HG03196 (cell line): ENCODE results near the gene SLC6A2.
"Not testable (repeated sequence)": the region's sequence is repeated elsewhere in the genome, so short reads cannot be mapped to it uniquely, and the experiment has no call there.

Source experiments
- ATAC-seq: cut with Tn5 transposase; IDR thresholded peaks from one replicate; pipeline ENCODE4 v1.9.1; 2021; ENCODE audit not compliant: unreplicated experiment

The SLC6A2 gene

DNA sequence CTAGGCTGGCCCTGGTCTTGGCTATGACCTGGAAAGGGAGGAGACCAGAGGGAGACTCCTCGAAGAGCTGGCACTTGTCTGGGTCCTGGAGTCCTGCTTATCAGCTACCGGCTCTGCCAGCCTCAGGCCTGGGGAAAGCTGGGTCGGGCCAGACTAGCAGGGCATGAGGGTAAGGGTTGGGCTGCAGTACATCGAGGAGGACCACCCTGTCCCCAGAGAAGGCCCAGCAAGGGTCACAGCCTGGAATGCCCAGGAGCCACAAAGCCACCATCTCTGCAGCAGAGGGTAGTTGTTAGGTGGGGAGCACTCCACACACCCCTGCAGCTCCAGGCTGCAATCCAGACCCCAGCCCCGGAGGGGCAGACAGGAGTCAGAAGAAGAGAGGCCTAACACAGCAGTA lies 54.0 kb downstream of the SLC6A2 start:
- no peak for ATAC-seq

DNA sequence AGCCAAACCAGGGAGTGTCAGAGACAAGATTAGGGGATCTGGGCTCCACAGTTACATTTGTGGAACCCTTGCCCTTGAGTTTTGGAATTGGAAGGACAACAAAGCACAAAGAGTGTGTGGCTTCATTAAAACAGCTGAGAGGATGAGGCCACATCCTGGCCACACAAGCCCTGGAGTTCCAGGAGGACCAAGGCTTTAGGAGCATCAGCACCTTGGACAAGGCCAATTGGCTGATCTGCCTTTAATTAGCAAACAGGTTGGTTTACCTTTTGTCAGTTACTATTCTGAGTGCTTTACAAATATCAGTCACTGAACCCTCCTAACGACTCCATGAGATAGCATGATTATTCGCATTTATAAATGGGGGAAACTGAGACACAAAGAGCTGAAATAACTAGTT lies 54.7 kb downstream of the SLC6A2 start:
- ATAC-seq: no peak

DNA sequence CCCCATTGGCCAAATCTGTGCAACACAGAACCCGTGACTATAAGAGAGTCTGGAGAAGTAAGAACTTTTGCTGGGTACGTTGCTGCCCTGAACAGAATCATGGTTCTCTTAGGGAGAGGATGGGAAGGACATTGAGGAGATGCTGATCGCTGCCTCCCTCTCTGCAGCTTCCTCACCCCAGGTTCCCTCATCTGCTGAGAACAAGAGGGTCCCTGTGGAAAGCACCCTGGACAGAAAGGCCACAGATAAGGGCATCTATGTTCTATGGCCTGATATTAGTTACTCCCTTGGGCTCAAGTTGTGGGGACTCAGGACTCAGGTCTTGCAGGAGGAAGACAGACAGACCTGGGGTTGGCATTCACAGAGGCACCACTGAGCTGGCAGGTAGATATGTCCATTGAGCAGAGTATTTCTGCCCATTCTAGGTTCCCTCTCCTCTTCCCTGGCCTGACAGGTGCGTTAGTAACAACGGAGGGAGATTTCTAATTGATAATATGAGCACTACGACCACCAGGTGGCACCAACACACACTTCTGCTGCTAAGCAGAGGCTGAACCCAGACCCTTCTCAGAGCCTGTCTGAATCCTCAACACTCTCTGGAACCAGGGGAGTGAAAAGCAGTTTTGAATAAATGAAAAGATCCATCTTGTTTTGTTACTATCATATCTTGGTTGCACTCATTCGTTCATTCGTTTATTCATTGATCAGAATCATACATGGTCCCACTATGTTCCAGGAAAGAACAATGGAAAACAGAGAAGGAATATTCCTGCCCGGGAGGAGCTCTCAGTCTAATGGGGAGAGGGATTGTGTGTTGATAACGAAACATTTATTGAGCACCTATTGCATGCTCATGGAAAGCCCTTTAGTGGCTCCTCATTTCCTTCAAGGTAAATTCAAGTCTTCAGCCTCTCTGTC lies 56.4 kb downstream of the SLC6A2 start:
- no peak for ATAC-seq

DNA sequence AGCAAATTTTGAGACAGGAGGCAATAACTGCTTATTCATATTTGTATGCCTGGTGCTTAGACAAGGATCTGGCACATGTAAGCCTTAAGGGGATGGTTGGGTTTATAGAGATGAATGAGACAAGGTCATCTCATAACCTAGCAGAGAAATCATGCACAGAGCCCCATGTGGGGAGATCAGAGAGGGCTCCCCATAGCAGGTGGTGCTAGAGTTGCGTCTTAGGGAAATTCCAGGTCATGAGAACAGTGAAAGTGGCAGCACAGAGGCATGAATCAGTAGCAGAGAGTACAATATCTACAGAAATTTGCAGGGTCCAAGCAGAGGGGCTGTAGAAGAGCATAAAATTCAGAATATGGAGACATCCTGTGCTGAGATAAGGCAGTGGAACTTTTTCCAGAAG lies 57.3 kb downstream of the SLC6A2 start:
- ATAC-seq: no peak

DNA sequence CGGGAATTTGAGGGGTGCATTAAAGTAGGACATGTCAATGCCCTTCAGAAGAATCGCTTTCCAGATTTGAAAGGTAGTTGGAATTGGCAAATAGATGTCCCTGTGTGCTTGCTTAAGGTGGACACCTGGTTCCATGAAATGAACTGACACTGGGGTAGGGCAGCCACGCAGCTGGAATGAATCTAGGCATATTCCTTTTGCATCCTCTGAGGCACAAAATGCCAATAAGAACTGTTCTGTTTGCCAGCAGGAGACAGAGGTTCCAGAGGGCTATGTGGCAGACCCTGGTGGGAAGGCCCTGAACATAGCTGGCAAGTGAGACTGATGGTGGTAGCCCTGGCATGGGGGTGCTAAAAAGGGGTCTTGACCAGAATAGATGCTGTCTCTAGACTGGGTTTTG lies 61.5 kb downstream of the SLC6A2 start:
- ATAC-seq: no peak

DNA sequence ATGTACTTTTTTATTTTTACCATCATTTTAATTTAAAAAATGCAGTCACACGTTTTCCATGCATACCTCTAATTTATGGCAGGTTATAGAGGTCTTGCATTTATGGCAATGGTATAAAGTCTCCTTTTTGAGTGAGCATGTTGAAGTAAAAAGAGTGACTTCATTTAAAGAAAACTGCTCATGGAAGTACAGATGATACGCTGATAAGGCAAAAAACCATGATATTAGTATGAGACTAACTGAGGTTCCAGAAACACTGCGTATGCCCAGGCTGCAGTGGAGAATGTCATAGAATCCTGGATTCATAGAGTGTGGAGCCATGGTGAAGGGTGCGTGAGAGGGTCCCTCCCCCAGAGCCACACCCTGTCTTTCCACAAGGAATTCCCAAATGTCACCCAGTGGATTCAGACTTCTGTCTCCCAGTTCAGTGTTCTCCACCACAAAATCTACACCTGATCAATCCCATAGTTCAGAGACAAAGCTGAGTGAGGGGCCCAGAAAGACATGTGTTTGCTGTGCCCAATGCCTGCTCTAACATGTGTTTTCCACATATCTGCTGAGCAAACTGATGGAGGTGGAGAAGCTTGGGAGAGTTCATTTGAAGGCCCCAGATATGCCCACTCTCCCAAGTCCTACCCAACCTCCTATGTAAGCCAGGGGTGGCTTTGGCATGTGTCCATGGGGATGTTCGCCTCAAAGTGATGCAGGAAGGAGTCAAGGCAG lies 69.4 kb downstream of the SLC6A2 start:
- no peak for ATAC-seq

DNA sequence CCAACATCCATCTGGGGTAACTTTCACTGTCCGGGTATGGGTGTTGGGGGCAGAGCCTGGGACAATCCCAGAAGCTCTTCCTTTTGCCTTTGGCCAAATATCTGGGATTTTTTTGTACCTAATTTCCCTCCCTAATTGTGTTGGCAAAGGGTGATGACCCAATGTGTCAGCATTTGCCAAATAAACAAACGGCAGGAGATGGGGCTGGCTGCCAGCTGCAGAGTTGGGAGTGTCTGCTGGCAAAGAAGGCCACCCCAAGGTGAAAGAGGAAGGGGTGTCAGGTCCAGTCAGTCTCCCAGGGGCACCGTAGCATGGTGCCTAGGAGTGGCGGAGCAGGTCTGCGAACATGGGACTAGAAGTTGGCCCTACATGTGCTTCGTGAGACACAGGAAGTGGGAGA lies 73.0 kb downstream of the SLC6A2 start:
- no peak for ATAC-seq

DNA sequence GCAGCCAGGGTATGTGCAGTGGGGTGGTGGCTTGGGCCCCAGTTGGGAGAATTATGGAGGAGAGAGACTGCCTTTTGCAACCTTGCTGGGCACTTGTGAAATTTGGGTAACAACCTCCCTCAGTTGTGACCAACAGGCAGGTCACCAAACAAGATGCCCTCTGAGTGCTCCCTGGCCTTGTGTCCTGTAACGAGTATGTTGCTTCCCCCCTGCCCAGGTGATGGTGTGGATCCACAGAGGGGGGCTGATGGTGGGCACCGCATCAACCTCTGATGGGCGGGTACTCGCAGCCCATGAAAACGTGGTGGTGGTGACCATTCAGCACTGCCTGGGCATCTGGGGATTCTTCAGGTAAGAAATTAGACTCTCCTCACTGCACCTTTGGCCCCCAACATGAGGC lies 74.3 kb downstream of the SLC6A2 start:
- ATAC-seq: no peak

DNA sequence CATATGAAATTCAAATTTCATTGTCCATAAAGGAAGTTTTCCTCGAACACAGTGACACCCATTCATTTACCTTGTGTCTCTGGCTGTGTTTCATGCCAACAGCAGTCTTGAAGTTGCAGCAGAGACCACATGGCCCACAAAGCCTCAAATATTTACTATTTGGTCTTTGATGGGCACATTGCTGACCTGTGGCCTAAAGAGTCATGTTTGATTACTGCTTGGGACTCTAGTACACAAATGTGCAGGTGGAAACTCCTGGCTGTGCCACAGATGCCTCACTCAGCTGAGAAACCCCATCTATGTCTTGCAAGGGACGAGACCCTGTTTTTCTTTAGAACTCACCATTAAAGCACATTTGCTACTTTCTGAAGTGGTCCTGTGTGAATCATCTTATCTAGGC lies 76.7 kb downstream of the SLC6A2 start:
- no peak for ATAC-seq

DNA sequence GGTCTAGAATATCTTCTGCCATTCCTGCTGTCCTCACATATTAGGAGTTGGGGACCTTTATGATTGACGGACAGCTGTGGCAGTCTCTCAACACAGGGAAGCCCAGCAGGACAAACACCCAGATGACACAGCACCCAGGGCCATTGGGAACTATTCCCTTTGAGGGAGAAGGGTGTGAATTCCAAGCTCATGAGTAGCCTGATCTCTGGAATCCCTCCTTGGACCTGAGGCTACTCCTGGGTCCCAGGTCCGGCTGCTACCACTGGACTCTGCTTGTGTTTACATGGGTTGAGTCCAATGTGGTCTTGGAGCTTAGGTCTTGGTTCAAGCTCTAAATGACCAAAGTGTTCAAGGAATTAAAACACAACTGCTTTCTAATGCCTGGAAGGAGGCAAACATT lies 78.9 kb downstream of the SLC6A2 start:
- ATAC-seq: no peak

DNA sequence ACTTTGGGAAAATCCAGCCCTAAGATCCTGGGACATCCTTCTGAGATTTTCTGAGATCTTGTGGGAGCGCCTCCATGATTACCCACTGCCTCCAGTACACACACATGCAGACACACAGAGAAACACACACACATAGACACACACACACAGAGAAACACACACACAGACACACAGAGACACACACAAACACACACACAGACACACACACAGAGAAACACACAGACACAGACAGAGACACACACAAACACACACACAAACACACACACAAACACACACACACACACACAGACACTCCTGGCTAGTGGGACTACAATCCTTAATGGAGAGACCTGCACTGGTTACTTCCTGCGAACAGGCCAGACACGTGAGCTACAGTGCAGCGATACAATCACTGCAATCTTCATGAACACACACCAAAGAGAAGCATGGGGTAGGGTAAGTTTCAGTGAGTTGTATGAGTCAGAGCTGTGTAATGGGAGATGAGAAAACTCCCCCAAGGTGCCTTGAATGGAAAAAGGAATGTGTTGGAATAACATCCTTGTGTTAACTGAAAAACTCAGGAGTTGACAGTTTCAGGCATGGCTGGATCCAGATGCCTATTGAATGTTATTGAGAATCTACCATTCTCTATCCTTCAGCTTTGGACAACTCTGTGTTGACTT lies 79.5 kb downstream of the SLC6A2 start:
- ATAC-seq: no peak

DNA sequence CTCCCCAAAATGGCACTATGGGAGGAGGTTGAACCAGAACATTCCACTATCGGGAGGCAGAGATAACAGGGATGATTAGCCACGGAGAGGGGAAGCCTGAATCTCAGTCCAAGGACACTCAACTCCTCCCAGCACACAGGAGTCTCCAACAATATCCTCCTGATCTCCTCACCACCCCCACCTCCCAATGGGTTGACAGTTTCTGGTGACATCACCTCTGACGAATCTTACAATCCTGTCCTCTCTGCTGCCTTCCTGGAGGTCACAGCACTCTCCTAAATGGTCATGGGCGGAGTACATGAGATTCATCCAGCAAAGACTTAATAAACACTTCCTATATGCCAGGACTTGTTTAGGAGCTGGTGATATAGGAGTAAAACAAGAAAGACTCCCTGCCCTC lies 80.9 kb downstream of the SLC6A2 start:
- ATAC-seq: no peak

DNA sequence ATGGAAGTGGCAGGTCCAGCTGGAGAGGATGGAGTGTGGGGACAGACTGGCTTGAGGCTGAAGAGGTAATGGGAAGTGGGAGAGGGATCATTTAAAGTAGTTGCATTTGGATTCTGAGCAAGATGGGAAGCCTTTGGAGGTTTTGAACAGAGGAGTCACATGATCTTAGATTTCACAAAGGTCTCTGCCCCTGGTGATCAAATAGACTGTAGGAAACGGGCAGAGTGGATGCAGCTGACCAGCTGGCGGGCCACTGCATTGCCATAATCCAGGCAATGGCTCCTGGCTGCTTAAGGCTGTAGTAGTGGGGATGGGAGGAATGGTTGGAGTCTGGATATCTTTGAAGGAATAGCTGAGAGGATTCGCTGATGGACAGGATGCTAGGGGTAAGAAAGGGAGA lies 81.5 kb downstream of the SLC6A2 start:
- no peak for ATAC-seq

DNA sequence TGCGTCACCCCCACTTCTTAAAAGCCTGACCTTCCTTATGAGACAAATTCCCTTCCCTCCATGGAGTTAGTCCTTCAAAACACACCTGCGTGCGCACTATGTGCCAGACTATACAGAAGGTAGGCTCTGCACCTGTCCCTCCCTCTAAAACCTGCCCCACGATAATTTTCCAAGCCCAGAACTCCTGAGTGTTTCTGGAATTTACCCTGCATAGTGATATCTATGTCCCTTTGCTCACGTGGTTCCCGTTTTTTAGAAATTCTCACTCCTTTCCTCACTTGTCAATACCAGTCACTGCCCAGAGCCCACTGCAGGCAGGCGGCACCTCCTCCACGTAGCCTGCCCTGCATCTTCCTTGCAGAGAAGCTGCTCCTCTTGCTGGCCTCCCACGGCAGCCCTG lies 82.2 kb downstream of the SLC6A2 start:
- ATAC-seq: no peak

DNA sequence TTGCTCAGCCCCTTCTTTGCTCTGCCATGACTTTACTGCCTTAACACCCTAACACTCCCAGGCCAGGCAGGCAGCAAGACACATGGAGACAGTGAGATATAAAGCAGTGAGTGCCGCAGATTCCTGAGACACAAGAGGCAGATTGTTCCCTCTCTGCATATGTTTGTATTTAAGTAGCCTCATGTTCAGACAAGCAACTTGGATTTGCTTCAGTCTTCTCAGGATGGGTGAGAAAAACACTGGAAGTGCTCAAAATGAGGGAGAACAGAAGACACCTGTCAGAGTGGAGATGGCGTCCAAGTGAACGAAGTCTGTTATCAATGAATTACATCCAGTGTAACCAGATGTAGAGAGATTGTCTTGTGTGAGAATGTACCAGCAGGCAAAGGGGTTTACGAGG lies 90.3 kb downstream of the SLC6A2 start:
- no peak for ATAC-seq

DNA sequence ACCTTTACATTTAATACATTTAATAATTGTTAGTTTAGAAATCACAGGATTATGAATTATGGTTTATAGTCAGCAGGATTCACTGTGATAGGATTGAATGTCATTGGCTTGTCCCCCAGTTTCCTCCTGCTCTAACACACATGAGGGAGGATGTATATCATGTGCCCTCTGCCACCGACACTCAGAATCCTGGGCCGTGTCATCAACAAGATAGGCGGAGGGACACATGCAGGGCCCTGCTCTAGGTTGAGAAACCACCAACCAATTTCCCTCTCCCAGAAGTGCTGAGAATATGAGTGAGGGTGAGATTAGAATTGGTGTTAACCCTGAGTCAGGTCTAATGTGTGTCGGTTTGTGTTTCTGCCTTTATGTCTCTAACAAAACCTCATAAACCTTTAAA lies 92.0 kb downstream of the SLC6A2 start:
- ATAC-seq: no peak

DNA sequence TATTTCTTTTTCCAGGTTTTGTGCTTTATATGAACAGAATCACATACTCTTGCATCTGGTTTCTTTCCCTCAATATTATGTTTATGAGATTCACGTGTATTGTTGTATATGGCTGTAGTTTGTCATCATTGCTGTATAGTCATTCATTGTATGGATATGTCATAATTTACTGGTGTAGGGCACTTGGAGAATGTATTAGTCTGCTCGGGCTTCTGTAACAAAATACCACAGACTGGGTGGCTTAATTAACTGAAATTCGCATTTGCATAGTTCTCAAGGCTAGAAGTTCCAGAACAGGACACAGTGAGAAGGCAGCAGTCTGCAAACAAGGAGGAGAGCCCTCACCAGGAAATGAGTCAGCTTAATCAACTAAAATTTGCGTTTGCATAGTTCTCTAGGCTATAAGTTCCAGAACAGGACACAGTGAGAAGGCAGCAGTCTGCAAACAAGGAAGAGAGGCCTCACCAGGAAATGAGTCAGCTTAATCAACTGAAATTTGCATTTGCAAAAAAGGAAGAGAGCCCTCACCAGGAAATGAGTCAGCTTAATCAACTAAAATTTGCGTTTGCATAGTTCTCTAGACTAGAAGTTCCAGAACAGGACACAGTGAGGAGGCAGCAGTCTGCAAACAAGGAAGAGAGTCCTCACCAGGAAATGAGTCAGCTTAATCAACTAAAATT lies 96.8 kb downstream of the SLC6A2 start:
- ATAC-seq: not testable (repeated sequence)

DNA sequence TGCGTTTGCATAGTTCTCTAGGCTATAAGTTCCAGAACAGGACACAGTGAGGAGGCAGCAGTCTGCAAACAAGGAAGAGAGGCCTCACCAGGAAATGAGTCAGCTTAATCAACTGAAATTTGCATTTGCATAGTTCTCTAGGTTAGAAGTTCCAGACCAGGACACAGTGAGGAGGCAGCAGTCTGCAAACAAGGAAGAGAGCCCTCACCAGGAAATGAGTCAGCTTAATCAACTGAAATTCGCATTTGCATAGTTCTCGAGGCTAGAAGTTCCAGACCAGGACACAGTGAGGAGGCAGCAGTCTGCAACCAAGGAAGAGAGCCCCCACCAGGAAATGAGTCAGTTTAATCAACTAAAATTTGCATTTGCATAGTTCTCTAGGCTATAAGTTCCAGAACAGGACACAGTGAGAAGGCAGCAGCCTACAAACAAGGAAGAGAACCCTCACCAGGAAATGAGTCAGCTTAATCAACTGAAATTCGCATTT lies 97.4 kb downstream of the SLC6A2 start:
- not testable (repeated sequence) for ATAC-seq
